NOMO-1 treated with DMSO at 0.1 percent for 48 hours (cell line): ENCODE results near the gene GPR52.

ENCODE experiments used
- DNase-seq: peaks from one replicate; lab custom pipeline; 2025; ENCODE audit not compliant: unreplicated experiment; lab: John Stamatoyannopoulos, UW

The GPR52 gene

GRCh38 chr1:174465855-174466254 lies 18.1 kb downstream of the GPR52 start:
- DNase-seq, result no peak

- DNase-seq, result no peak
Observed at GRCh38 chr1:174466607-174467006, 18.8 kb downstream of the GPR52 start.

GRCh38 chr1:174469052-174469451 lies 21.3 kb downstream of the GPR52 start:
- DNase-seq, result no peak

GRCh38 chr1:174469687-174470086 lies 21.9 kb downstream of the GPR52 start:
- no peak for DNase-seq

- no peak for DNase-seq
Observed at GRCh38 chr1:174479281-174479680, 31.5 kb downstream of the GPR52 start.

GRCh38 chr1:174480324-174480723 lies 32.6 kb downstream of the GPR52 start:
- DNase-seq, result no peak

GRCh38 chr1:174491606-174492005 lies 43.8 kb downstream of the GPR52 start:
- DNase-seq, result no peak

GRCh38 chr1:174497478-174497877 lies 49.7 kb downstream of the GPR52 start:
- DNase-seq, result no peak
